GM03348 (cell line): ENCODE data around the gene BCO1.

Source experiments
- DNase-seq: peaks from one replicate; pipeline ENCODE4 v3.0.0; 2012; ENCODE audit warnings: low spot score

BCO1 gene

GRCh38 chr16:81318711-81319110, 80.2 kb downstream of the BCO1 start:
- no peak for DNase-seq

- DNase-seq = peak; percentile 76
Observed at GRCh38 chr16:81319221-81319912, 80.9 kb downstream of the BCO1 start.

GRCh38 chr16:81321039-81321438, 82.5 kb downstream of the BCO1 start:
- no peak for DNase-seq

- DNase-seq = no peak
Observed at GRCh38 chr16:81321536-81321935, 83.0 kb downstream of the BCO1 start.

GRCh38 chr16:81324808-81325207, 86.3 kb downstream of the BCO1 start:
- DNase-seq = peak; percentile 36

- DNase-seq = no peak
Observed at GRCh38 chr16:81327011-81327410, 88.5 kb downstream of the BCO1 start.

GRCh38 chr16:81327447-81328196, 89.1 kb downstream of the BCO1 start:
- DNase-seq = no peak

GRCh38 chr16:81329947-81330346, 91.5 kb downstream of the BCO1 start:
- DNase-seq = no peak

GRCh38 chr16:81333356-81333755, 94.9 kb downstream of the BCO1 start:
- no peak for DNase-seq

- no peak for DNase-seq
Observed at GRCh38 chr16:81335669-81336068, 97.2 kb downstream of the BCO1 start.

GRCh38 chr16:81337097-81337496, 98.6 kb downstream of the BCO1 start:
- DNase-seq = no peak
